ENCODE results near the gene UBALD1.

The UBALD1 gene

GRCh38 chr16:4616047-4616811, 1.5 kb upstream of the UBALD1 start:
- peak; percentile 98 for DNase-seq (ENCODE audit: low spot score)

- no peak for DNase-seq (ENCODE audit: low spot score)
These were observed 827 bp upstream of the UBALD1 start for GRCh38 chr16:4615384-4616046.

DNA sequence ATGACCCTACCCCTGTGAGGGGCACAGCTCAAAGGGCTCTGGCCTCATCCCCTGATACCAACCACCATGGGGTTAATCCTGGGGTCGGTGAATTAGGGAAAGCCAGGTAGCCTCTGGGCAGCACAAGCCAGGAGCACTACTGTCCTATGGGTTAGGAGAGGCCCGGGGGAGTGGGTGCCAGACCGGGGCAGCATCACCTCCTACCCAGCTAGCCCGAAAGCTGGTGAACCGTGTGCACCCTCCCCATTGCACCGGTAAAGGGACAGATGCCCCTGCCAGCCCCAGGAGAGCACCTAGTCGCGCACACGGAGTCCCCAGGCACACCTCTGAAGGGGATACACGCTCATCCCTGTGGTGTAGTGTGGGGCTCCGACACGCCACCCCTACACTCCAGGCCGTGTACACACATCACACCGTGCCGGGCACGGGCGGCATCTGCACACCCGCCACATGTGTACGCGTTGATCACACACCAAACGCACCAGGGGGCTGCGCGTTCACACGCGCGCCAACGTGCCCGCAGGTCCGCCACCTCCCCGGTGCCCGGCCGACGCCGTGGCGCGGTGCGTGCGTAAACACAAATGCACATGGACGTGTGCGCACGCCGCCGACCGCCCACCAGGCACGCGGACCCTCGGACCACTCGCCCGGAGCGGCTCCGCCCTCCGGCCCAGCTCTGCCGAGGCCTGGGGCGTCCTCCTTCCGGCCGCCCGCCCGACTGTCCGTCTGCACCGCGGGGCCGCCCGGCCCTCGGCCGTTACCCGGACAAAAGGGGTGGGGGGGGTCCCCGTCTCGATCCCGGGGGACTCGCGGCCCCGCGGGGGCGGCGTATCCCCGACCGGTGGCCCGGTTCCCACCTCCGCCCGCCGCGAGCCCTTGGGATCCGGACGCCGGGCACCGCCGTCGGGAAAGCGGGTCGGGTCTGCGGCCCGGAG, 785 bp downstream of the UBALD1 start:
- no peak for DNase-seq (ENCODE audit: low spot score)

DNA sequence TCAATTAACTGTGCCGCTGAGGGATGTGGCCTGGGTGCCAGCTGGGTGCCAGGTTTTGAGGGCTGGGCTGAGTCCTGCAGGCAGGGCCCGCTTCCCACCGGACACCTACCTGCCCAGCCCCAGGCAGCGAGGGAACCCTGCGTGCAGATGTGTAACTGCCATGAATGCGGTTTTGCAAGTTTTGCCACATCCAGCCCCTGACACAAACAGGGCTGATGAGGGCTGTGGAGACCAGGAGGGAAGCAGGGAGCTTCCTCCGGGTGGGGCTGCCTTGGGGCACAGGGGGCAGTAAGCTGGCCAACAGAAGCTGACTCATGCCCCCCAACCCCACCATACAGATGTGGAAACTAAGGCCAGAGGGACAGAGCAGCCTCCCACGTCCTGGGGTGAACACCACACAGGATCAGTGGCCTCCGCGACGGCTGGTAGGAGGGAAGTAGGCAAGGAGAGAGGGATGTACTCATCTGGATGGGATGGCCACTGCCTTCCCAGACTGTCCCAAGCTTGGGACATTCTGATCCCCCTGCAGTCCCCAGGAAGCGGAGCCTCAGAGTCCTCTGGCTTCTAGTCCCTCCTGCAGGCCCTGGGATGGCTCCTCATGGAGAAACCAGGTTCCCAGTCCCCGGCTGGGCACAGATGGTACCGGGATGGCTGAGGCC, 1.6 kb downstream of the UBALD1 start:
- no peak for DNase-seq (ENCODE audit: low spot score)

GRCh38 chr16:4612474-4612931, 2.2 kb downstream of the UBALD1 start:
- peak; percentile 56 for DNase-seq (ENCODE audit: low spot score)

DNA sequence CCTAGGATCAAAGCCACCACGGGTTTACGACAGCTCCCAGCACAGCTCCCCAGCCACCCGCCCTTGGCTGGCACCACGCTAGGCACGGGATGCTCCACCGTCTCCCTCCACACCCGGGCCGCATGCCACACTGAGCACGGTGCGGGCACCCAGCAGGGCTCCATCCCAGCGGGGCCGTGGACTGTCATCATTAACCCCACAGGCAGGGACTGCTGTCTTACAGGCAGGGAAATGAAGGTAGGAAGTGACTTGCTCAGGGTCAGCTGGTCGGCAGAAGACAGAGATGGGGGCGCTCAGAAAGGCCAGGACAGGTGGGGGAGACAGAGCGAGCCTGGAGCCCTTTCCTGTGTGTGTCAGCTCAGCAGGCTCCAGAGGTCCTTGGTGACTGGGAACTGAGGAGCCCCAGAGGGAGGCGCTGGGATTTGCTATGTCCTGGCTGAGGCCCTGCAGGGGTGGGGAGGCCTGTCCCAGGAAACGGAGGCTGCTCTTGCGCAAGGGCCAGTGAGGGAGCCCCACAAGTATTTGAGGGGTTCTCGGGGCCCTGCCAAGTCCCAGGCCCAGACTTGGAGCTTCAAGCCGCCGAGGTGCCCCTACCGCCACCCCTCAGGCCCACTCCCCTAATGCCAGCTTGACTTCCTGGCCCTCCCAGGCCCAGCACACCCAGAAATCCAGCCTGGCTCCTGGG, 3.2 kb downstream of the UBALD1 start:
- DNase-seq (ENCODE audit: low spot score): no peak

DNA sequence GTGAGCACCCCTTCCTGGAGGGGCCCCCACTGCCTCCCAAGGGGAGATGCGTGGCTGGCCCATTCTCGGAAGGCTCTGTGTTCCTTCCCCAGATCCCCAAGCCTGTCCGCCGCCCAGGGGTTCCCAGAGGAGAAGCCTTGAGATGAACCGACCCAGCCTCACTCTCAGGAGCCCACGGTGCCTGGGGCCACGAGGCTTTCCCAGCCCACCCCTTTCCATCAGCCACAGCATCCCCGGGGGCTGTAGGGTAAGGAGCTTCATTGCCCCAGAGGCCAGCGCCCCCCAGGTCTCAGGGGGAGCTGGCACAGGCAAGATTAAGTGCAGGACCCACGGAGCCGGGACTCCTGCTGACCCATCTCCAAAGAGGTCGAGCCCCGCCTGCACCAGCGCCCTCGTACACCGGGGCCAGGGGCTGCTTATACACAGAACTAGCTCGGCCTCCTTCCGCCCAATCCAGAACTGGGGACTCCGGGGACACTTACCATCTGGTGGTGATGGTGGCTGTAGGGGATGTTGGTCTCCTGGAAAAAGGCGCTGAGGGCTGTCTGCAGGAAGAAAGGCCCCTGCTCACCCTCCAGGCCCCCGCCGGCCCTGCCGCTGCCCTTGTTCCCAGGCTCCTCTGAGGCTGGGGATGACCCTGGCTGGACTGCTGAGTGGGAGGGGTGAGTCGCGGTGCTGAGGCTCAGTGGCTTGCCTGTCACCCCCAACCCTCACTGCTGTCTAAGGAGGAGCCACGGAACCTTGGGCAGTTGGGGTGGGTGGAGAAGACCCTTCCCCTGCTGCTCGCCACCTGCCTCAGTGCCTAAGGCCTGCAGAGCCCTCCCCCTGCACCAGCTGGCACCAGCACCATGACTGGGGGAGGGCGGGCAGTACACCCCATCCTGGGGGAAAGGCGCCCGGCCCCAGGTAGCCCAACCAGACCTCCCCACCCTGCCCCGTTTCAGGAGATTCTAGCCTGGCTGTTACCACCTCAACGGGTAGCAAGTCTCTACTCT, 4.4 kb downstream of the UBALD1 start:
- no peak for DNase-seq (ENCODE audit: low spot score)

DNA sequence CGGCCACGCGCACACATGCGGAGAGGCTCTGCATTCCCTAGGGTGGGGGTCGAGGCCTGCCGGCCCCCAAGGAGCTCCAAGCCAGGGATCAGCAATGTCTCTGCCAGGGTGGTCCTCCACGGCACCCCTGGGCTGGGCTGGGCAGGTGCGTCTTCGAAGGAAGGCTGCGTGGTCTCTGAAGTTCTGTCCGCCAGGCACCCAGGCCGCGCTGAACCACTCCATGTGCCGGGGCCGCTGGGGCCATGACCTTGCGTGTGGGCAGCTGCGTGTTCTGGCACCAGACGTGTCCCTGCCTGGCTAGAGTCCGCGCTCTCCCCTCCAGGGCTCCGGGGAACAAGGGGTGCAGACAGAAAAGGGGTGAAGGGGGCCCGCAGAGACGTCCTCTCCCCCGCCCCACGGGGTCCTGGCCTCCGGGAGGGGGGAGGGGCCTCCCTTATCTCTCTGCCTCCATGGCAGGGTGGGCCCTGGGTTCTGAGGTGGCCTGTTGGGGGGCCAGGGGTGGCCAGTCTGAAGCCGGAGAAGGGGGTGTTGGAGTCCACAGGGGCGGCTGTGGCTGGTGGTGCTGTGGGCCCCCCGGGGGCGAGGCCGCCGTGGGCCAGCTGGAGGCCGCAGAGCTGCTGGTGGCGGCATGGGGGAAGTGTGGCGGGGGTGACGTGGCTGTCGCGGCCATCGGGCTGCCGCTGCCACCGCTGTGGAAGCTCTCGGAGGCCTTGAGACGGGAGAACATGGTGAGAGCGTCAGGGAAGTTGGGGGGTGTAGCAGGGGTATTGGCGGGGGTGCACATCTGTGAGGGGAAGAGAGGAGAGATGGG, 5.3 kb downstream of the UBALD1 start:
- no peak for DNase-seq (ENCODE audit: low spot score)

GRCh38 chr16:4608704-4608980, 6.0 kb downstream of the UBALD1 start:
- DNase-seq (ENCODE audit: low spot score): no peak

DNA sequence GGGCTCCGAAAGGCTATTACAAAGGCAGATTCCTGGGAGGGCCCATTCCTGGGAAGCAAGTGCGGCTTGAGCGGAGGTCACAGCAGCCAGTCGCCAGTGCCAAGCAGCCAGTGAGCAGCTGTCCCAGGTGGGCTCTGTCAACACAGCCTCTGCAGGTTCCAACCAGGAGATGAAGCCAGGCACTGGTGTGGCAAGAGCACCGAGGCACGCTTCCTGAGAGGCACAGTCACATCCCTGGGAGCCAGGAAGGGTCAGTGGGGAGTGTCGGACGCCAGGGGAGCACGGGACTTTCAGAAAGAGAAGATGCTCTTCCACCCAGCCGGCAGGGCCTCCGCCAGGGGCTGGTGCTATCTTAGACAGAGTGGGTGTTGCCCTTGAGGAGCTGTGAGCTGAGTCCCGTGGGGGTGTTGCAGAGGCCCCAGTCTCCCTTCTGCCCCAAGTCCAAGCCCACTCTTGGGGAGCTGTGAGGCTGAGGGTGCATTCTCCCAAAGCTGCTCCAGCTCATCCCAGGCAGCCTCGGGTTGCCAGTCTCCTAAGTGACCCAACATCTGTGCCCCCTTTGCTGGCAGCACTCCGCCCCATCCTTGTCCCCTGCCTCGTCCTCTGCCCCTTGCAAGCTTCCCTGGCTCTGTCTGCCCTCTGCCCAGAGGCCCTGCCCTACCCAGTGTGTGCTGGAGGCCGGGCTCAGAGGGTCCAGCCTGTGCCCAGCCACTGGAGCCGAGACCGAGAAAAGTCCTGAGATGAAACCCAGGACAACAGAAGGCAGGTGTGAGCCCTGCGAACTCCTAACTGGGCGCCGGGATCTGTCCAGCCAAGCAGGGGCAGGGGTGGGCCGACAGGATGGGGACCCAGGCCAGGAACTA, 6.6 kb downstream of the UBALD1 start:
- DNase-seq (ENCODE audit: low spot score): no peak

GRCh38 chr16:4606354-4606753, 8.3 kb downstream of the UBALD1 start:
- no peak for DNase-seq (ENCODE audit: low spot score)

GRCh38 chr16:4604401-4604800, 10.3 kb downstream of the UBALD1 start:
- no peak for DNase-seq (ENCODE audit: low spot score)

DNA sequence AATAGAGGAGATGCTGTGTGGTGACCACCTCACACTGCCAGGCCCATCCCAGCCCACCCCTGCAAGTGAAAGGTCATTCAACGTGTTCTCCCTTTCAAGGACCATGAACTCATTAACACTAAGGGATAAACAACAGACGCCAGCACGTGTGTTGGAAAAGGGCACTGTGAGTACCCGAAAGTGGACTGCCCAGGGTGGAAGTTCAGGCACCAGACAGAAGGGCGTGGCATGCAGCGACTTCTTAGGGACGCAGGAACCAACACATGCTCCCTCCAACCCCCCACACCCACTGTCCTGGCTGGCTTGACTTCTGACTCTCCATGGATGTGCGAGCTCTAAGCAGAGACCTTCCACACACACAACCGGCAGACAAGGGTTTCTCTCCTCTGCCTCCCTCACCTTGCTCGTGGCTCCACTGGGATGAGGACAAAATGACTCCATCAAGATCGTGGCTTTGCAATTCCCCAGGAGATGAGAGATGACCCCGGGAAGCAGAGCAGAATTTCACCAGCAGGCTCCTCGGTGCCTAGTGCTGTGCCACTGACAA, 11.0 kb downstream of the UBALD1 start:
- no peak for DNase-seq (ENCODE audit: low spot score)

GRCh38 chr16:4602331-4602730, 12.4 kb downstream of the UBALD1 start:
- DNase-seq (ENCODE audit: low spot score): no peak

DNA sequence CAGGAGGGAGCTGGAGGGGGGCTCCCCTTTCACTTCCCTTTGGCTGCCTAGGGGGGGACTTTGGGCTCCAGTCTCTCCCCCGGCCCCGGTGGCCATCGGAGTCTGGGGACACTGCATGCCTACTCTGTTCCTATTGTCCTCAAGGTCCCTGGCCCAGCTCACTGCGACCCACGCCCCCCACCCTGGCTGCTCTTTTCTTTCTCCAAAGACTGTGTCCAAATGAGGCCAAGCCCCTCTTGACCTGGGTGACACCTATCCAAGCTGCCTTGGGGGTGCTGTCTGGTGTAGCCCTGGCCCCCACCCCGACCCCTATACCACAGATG, 12.9 kb downstream of the UBALD1 start:
- no peak for DNase-seq (ENCODE audit: low spot score)

- no peak for DNase-seq (ENCODE audit: low spot score)
These were observed 13.4 kb downstream of the UBALD1 start for GRCh38 chr16:4601036-4601863.

DNA sequence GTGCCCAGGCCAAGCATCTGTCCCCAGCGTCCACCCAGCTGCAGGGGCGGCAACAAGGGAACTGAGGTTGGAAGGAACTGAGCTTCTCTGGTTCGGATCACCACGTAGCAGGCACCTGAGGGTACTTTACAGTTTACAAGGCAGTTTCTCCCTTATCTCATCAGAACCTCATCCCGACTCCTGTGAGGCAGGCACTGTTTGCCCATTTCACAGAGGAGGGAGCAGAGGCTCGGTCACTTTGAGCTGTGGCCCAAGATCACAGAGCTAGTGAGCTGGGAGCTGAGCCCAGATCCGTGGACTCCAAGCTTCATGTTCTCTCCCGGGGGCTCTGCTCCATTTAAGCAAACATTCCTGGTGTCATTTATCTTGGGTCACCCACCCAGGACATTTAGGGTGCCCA, 15.1 kb downstream of the UBALD1 start:
- DNase-seq (ENCODE audit: low spot score): no peak

DNA sequence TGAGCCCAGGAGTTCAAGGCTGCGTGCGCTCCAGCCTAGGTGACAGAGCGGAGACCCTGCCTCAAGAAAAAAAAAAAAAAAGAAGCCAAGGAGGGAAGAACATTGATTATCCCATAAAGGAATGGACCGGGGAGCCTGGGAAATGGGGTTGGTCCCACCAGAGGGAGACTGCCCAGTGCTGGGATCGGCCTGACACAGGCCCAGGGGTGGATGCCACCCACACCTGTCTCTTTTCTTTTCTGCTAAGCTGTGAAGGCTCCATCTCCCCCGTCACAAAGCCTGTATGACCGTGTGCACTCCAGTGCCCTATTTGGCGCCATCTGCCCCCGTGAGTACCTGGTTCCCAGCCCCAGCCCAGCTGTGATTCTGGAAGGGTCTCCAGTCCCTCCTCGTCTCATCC, 15.7 kb downstream of the UBALD1 start:
- DNase-seq (ENCODE audit: low spot score): no peak

All from HuH-7 (cell line).